Small intestine (tissue), 16 donors: Measurements from ENCODE around the gene RHEX. TPM values are rescaled to one million over a fixed set of nuclear protein-coding genes. Genes with fewer than 3 reads are reported as not detected.
"Not testable (repeated sequence)": the region's sequence is repeated elsewhere in the genome, so short reads cannot be mapped to it uniquely, and the experiment has no call there.

Experiments
- DNase-seq, 2 donors: peaks; one replicate each; pipeline versions ENCODE4 v3.0.0 to v3.0.0-alpha.2; 2013
- FAIRE-seq: peaks from 2 replicates; lab custom pipeline; 2012; peaks lifted over from hg19 to GRCh38; lab: Jason Lieb, UNC
- H3K27ac ChIP-seq, 3 donors: one replicate each; pipeline ENCODE4 v1.5.1; 2013; ENCODE audit warnings: low read length in 2 of 3, mild to moderate bottlenecking in 2 of 3, control low read depth in 1 of 3, inconsistent platforms in 1 of 3, low read depth in 1 of 3, moderate library complexity in 1 of 3
- H3K27me3 ChIP-seq, 3 donors: one replicate each; pipeline ENCODE4 v1.6.1; 2013; ENCODE audit warnings: low read length in 3 of 3, inconsistent platforms in 1 of 3; ENCODE audit not compliant: control insufficient read depth in 3 of 3, insufficient read depth in 3 of 3
- H3K36me3 ChIP-seq, 3 donors: one replicate each; pipeline ENCODE4 v1.6.1; 2013; ENCODE audit warnings: low read length in 3 of 3, inconsistent platforms in 1 of 3, low read depth in 1 of 3, mild to moderate bottlenecking in 1 of 3, moderate library complexity in 1 of 3; ENCODE audit not compliant: control insufficient read depth in 3 of 3, insufficient read depth in 2 of 3
- H3K4me1 ChIP-seq, 3 donors: one replicate each; pipeline ENCODE4 v1.6.1; 2013; ENCODE audit warnings: low read length in 2 of 3, inconsistent platforms in 1 of 3, low read depth in 1 of 3, mild to moderate bottlenecking in 1 of 3, moderate library complexity in 1 of 3; ENCODE audit not compliant: control insufficient read depth in 3 of 3, insufficient read depth in 2 of 3
- H3K4me3 ChIP-seq, 3 donors: one replicate each; pipeline ENCODE4 v1.5.1; 2013; ENCODE audit warnings: low read length in 3 of 3, control low read depth in 1 of 3, inconsistent platforms in 1 of 3, low read depth in 1 of 3, mild to moderate bottlenecking in 1 of 3, moderate library complexity in 1 of 3
- H3K9me3 ChIP-seq, 2 donors: one replicate each; pipeline ENCODE4 v1.6.1; 2013; ENCODE audit warnings: low read depth in 1 of 2, low read length in 1 of 2; ENCODE audit not compliant: control insufficient read depth in 2 of 2, insufficient read depth in 1 of 2
- WGBS, 3 donors: extraction: QIAGEN DNeasy Blood & Tissue Kit; methylation state at CpG; one replicate each; pipeline ENCODE4 v1.1.7; 2013; 5-methylcytosine and 5-hydroxymethylcytosine counted together
- long read RNA-seq, 10 donors: transcript quantifications; one replicate each; lab custom pipeline, GENCODE V29; 2026
- polyA plus RNA-seq, 4 donors: library from polyadenylated mRNA; stranded (reverse) in 3 of 4; unstranded in 1 of 4; fragments of 200-250 nt in 3 of 4; fragments of 120-200 nt in 1 of 4; gene quantifications; one replicate each; pipeline versions ENCODE4 v1.2.1 to v1.2.3, GENCODE V29; 2013
- donor health status: healthy with polysubstance abuse.
- donor health status: control.
- donor health status: control.
- donor health status: Bipolar disorder and iron deficiency.
- donor health status: healthy.

Gene RHEX
- polyA plus RNA-seq: 1 to 10 TPM in 2 of 4 donors, under 1 TPM in 1, not detected in 1; 0.25 to 4.6 (median 3.8) TPM
- long read RNA-seq, donor 1: 0 reads
- long read RNA-seq, donor 2: 0 reads
- long read RNA-seq, donor 3: 0 reads
- long read RNA-seq, donor 4: 0 reads
- long read RNA-seq, donor 5: 0 reads
- long read RNA-seq, donor 6: 0 reads
- long read RNA-seq, donor 7: 0 reads
- long read RNA-seq, donor 8: 0 reads
- long read RNA-seq, donor 9: 0 reads
- long read RNA-seq, donor 10: 0 reads

DNA sequence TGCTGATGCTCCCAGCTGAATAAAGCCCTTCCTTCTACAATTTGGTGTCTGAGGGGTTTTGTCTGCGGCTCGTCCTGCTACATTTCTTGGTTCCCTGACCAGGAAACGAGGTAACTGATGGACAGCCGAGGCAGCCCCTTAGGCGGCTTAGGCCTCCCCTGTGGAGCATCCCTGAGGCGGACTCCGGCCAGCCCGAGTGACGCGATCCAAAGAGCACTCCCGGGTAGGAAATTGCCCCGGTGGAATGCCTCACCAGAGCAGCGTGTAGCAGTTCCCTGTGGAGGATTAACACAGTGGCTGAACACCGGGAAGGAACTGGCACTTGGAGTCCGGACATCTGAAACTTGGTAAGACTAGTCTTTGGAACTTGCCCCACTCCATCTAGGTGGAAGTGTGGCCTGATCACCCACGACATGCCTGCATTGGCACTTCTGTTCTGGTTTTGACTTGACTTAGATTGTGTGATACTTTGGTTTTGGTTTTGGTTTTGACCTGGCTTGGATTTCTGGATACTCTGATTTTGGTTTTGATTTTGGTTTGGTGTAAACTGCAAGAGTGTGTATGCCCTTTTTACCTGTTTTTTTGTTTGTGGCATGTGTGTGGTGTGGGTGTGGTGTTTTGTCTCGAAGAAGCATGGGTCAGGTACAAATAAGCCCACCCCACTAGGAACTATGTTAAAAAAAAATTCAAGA is at the start of gene RHEX:
RHEX (plus strand) TSS at position 255 of the 692 bp plus-strand sequence. CDS start 44,656 bp downstream, outside the sequence.
- H3K27me3 ChIP-seq, H3K4me3 ChIP-seq, H3K9me3 ChIP-seq, H3K36me3 ChIP-seq: not testable (repeated sequence)
- peak within 1 kb of the TSS in 1 of 3 donors; percentile 55 for H3K27ac ChIP-seq
- 74 to 81% (median 76%) methylated on average over 17 of the region's 17 CpGs for WGBS, 3 donors
- FAIRE-seq (peak; percentile 10), DNase-seq (peak in 1 of 2 donors; percentile 24)
- H3K4me1 ChIP-seq: peaks cover 0 to 24% (median 2%) of the 10 kb centered on the region in 3 donors

- no peaks in the 10 kb centered on the region for H3K4me1 ChIP-seq
- FAIRE-seq: no peak
- peak overlapping the region in 2 of 3 donors; percentile 39 to 52 for H3K27ac ChIP-seq
- H3K36me3 ChIP-seq: no peaks in the 10 kb centered on the region
- H3K27me3 ChIP-seq: no peaks in the 10 kb centered on the region
- peaks cover 0 to 7% of the 10 kb centered on the region in 2 donors for H3K9me3 ChIP-seq
- WGBS, 3 donors: 96 to 97% (median 96%) methylated on average over 7 of the region's 7 CpGs
- no peak overlapping the region for H3K4me3 ChIP-seq
- DNase-seq: no peak
These were observed 48.8 kb upstream of the RHEX start for GRCh38 chr1:206003854-206004800.

- no peaks in the 10 kb centered on the region for H3K27me3 ChIP-seq
- DNase-seq (no peak), FAIRE-seq (no peak)
- no peak overlapping the region for H3K4me3 ChIP-seq
- WGBS, 3 donors: 76 to 81% (median 77%) methylated on average over 12 of the region's 12 CpGs
- H3K27ac ChIP-seq: no peak overlapping the region
- H3K36me3 ChIP-seq: no peaks in the 10 kb centered on the region
- peaks cover 0 to 7% of the 10 kb centered on the region in 2 donors for H3K9me3 ChIP-seq
- H3K4me1 ChIP-seq: no peaks in the 10 kb centered on the region
These were observed 48.1 kb upstream of the RHEX start for GRCh38 chr1:206004826-206005225.

DNA sequence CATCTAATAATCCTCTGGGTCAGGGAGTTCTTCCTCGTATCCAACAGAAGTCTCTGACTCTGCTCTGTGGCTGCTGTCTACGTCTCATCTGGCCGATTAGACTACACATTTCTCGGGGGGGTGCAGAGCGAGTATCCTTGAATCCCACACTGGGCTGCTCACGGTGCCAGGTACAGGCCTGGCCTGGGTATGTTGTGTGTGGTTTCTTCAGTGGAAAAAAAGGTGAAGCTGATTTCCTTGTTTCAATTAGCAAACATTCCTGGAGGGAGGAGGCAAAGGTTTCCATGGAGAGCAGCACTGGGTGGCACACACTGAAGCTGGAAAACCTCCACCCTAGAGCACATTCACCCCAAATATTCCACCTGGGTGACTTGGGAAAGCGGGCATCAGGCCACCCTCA is 47.7 kb upstream of the RHEX start:
- no peaks in the 10 kb centered on the region for H3K36me3 ChIP-seq
- no peaks in the 10 kb centered on the region for H3K27me3 ChIP-seq
- H3K9me3 ChIP-seq: peaks cover 0 to 6% of the 10 kb centered on the region in 2 donors
- 84 to 88% (median 85%) methylated on average over 7 of the region's 7 CpGs for WGBS, 3 donors
- no peak overlapping the region for H3K27ac ChIP-seq
- FAIRE-seq: no peak
- H3K4me1 ChIP-seq: no peaks in the 10 kb centered on the region
- no peak for DNase-seq
- H3K4me3 ChIP-seq: no peak overlapping the region

- H3K27me3 ChIP-seq: no peaks in the 10 kb centered on the region
- H3K36me3 ChIP-seq: no peaks in the 10 kb centered on the region
- H3K4me1 ChIP-seq: no peaks in the 10 kb centered on the region
- no peak overlapping the region for H3K27ac ChIP-seq
- H3K9me3 ChIP-seq: peaks cover 0 to under 1% of the 10 kb centered on the region in 2 donors
- H3K4me3 ChIP-seq: no peak overlapping the region
- no peak for DNase-seq
- 67 to 81% (median 73%) methylated on average over 8 of the region's 8 CpGs for WGBS, 3 donors
- no peak for FAIRE-seq
These were observed 47.2 kb upstream of the RHEX start for GRCh38 chr1:206005778-206006180.

DNA sequence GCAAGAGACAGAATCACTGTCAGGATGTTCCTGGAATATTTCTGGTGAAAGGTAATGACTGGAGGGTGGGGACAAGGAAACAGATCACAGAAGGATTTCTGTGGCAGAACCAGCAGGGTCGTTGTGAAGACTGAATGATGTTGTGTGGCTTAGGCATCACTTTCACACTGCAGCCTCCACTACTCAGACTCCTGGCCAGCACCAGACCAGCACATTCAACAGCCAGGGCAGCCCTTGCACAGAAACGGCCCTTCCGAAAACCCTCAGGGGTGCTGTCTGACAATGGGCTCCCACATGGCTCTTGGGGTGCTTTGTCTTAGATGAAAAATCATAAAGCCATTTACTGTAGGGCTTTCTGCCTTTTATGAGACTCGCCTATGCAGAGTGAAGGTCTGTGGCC is 46.0 kb upstream of the RHEX start:
- H3K9me3 ChIP-seq: no peaks in the 10 kb centered on the region
- FAIRE-seq (no peak), DNase-seq (no peak)
- H3K36me3 ChIP-seq: no peaks in the 10 kb centered on the region
- peaks cover 0 to 4% (median 2%) of the 10 kb centered on the region in 3 donors for H3K4me1 ChIP-seq
- no peaks in the 10 kb centered on the region for H3K27me3 ChIP-seq
- H3K4me3 ChIP-seq: no peak overlapping the region
- 69 to 79% (median 70%) methylated on average over 4 of the region's 4 CpGs for WGBS, 3 donors
- no peak overlapping the region for H3K27ac ChIP-seq

GRCh38 chr1:206010060-206010459 is 42.9 kb upstream of the RHEX start:
- Histone ChIP-seq H3K27me3 (no peaks in the 10 kb centered on the region), H3K4me1 (peaks cover 0 to 10% (median 5%) of the 10 kb centered on the region in 3 donors), H3K4me3 (no peak overlapping the region), H3K27ac (no peak overlapping the region), H3K9me3 (no peaks in the 10 kb centered on the region), H3K36me3 (peaks cover 0 to 8% (median 0%) of the 10 kb centered on the region in 3 donors)
- FAIRE-seq (no peak), DNase-seq (no peak)
- whole genome bisulfite sequencing, 3 donors: 71 to 84% (median 77%) methylated on average over 5 of the region's 5 CpGs

GRCh38 chr1:206011057-206011456 is 41.9 kb upstream of the RHEX start:
- Histone ChIP-seq H3K27ac (no peak overlapping the region), H3K9me3 (no peaks in the 10 kb centered on the region), H3K4me1 (peaks cover 0 to 10% (median 5%) of the 10 kb centered on the region in 3 donors), H3K36me3 (peaks cover 0 to 10% (median 0%) of the 10 kb centered on the region in 3 donors), H3K27me3 (no peaks in the 10 kb centered on the region), H3K4me3 (no peak overlapping the region)
- WGBS, 3 donors: 81 to 86% (median 82%) methylated on average over 8 of the region's 8 CpGs
- DNase-seq (no peak), FAIRE-seq (no peak)
